GM18508 (cell line): ENCODE results near the gene FAM177B.

ENCODE experiments used
- ATAC-seq: cut with Tn5 transposase; IDR thresholded peaks from one replicate; pipeline ENCODE4 v1.9.1; 2021; ENCODE audit warnings: moderate number of reproducible peaks; ENCODE audit not compliant: insufficient read depth, unreplicated experiment

The FAM177B gene

DNA sequence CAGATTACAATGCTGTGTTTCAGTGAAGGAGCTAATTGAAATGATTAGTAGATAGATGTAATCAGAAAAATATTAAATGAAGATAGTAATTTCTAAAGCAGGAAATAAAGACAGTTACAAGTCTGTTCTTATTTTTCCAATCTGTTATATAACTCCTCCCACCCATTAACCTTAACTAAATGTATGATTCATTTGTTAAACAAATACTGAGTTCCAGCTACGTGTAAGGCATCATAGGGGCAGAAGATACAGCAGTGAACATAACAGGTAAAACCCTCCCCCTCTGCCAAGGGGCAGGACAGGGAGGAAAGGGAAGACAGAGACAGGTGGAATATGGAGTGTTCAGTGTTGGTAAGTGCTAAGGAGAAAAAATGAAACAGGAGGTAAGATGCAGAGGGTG is at the start of gene FAM177B:
TSS of gene FAM177B (plus strand) at position 231 of the 400 bp plus-strand sequence. CDS start 9,344 bp downstream, outside the sequence.
- ATAC-seq: no peak

DNA sequence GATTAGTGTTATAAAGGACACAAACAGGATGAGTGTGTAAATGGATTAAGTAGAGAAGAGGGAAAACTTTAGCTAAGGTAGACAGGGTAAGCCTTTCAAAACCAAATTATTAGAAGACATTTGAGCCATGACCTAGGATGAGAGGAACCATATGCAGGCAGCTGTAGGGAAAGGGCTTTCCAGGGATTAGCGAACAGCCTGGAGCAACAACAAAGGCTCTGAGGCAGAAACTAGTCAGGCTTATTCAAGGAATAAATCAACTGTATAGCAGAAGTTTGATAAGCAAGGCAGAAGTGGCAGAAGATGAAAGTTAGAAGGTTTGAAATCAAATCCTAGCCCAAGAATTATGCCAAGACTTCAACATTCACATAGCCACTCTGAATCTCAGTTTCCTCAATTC is 46.0 kb upstream of the FAM177B start:
- ATAC-seq: no peak

DNA sequence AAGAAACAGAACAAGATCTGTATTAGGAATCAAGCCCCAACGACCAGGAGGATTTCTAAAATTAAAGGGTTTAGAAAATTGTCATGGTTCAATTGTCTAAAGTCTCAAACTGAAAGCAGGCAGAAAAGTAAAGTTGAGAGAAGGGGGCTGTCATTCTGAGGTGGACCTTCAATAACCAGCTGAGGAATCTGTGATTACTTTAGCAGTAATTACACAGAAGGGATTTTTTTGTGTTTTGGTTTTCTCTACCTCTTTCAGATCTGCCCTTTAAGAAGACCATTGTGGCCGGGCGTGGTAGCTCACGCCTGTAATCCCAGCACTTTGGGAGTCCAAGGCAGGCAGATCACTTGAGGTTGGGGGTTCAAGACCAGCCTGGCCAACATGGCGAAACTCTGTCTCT is 42.1 kb upstream of the FAM177B start:
- no peak for ATAC-seq

DNA sequence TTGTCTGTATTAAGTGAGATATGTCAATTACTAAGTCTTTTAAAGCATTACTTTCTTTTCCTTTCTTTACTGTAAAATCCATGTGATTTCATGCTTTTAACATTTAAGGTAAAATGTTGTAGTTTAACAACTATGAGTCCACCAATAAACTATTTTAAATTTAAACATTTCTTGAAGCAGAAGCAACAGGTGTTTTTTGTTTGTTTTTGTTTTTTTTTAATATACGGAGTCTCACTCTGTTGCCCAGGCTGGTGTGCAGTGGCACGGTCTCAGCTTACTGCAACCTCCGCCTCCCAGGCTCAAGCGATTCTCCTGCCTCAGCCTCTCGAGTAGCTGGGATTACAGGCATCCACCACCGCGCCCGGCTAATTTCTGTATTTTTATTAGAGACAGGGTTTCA is 40.3 kb upstream of the FAM177B start:
- ATAC-seq: no peak

DNA sequence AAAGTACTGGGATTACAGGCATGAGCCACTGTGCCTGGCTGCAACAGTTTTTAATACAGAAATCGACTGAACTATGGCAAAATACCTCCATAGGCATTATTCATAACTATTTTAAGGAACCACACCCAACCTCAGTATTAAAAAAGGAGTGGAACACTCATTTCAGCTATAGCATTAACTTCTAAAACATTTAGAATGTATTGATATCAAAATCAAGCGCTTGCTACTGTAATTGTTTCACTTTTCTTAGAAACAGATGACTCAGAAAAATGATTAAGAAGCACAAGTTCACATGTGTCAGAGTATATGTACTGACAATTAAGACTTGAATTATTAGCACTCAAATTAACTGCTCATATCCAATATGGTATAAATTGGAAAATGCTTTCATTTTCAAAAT is 39.8 kb upstream of the FAM177B start:
- no peak for ATAC-seq

DNA sequence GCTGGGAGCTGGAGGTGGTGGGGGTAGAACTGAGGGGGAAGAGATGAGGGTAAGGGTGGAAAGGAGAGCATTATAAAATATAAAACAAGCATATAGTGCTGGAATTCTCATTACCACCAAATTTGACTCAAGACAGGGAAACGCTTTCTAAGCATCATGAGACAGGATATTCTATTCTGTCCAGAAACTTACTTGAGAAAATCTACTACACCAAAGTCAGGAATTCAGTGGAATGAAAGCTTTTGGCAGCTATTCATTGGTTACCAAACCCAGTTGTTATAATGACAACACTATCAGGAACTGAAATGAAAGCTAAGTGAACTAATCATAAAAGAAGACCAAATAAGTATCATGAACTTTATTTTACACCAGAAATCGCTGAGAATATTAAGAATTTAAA is 39.2 kb upstream of the FAM177B start:
- ATAC-seq: no peak

DNA sequence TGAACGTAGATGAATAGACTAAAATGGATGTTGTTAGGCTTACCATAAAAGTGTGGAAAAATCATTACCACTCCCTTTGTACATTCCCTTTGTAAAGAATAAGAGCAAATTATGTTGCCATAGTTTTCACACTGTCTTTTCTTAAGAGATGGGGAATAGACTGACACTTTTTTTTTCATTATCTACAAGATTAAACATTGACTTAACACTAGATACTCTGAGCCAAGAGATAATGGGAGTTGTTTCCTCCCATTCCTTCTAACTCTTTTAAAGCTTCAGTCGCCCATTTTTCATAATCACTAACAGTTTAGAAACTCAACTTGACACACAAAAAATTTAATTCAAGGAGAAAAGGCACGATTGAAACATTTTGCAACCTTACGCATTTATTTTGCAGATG is 34.8 kb upstream of the FAM177B start:
- ATAC-seq: no peak

DNA sequence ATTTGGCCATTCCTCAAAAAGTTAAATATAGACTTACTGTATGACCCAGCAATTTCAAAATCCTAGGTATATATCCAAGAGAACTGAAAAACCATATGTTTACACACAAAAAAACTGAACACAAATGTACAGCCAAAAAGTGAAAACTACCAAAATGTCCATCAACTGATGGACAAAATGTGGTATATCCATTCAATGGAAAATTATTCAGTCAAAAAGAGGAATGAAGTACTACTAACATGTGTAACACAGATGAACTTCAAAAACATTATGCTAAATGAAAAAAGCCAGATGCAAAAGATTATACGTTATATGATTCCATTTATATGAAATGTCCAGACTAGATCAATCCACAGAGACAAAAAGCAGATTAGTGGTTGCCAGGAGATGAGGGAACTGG is 32.7 kb upstream of the FAM177B start:
- ATAC-seq: no peak

DNA sequence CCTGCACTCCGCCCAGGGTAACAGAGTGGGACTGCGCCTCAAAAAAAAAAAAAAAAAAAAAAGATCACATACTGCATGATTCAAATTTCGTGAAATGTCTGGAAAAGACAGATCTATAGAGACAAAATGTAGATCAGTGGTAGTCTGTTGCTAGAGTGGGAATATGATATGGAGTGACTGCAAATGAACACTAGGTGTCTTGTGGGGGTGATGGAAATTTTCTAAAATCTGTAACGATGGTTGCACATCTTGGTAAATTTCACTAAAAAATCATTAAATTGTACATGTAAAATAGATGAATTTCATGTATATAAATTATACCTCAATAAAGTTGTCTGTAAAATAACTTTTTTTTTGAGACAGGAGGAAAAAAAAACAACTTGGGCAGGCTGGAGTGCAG is 30.2 kb upstream of the FAM177B start:
- no peak for ATAC-seq

DNA sequence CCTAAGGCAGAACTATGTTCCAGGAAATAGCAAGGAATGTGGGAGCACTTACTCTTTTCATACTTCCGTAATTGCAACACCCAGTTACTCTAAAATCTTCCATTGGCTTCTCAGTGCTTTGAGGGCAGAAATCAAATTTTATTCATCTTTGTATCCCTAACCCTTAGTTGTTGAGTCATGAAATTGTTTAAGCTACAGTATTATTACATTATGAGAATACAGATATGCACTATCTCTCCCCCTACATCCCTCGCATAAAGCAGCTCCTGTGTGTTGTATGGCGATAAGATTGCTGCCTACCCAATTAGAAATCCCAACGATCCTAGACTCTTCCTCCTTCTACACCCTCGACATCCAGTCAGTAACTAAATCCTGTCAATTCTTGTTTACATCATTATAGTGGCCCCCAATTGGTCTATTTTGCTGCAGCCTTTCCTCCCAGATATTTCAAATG is 27.3 kb upstream of the FAM177B start:
- no peak for ATAC-seq

DNA sequence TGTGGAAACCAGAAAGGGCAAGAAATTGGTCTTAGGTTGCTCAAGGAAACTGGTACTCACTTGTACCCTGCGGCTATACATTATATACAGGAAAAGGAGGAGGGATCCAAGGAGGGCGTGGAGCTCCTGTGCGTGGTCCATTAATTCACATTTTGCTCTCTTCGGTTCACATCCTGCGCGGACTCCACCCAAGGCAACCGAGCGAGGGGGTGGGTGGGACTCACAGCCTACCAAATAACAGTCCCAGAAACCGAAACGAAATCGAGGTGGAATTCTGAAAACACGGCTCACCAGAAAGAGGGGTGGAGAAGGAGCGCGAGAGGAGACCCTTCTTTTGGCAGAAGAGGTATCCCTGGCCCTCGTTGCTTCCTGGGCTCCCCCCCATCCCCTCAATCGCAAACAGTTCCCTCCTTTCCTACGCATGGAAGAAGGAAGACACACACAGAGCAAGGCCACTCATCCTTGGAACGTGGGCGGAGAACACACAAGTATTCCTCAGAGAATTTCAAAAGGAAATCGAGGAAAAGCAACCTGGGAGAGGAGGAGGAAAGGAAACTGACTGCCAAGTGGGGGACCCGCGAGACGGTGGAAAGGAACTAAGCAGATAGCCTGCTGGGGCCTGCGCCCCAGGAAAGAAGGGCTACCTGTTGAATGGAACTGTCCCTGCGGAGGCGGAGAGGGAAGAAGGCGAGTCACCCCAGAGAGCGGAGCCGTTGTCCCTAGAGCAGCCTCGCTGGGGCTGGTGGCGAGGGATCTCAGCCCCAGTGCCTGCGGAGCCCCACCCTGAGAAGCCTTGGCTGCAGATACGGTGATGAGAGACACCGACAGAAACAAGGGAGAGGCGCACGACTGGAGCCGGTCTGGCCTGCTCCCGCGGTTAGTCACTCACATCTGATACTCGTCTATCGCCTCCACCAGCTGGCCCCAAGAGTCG is 25.4 kb upstream of the FAM177B start:
- ATAC-seq: peak; percentile 20

DNA sequence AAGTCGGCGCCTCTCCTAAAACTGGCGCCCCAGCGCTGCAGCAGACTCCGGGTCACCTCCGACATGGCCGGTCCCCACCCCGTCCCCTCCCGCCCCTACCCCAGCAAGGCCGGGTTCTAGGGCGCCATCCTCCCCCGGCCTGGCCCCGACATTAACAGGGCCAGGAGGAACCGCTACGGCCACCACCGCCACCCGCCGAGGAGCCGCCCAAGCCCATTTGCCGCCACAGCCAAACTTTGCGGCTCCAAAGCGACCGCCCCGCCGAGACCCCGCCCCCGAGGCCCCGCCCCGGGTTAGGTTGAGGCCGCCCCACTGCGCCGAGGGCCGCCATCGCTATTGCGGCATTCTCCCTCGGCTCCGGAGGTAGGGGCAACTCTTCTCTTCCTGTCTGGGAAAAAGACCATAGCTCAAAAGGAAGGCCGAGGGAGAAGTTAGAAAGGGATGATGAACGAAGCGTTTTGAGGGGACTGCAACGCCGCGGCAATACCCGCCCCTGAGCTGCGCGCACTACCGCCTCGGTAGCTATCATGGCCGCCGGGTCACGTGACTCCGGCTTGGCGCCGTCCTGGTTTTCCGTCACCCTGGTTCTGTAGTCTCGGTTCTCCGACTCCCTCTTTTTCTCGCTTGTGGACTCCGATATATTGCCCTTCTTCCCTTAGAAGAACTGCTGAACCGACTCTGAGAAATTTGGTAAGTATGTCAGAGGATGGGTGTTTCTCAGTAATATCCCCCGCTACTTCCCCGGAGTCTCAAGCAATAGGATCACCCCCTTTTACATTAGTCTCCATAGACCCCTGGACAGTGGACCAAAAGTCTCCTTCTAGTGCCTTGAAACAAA is 24.5 kb upstream of the FAM177B start, which contains the start of the genes AIDA and BROX:
TSS of gene AIDA (minus strand) at position 239 of the 838 bp plus-strand sequence. CDS start at position 65, 174 bp downstream.
TSS of gene BROX (plus strand) at position 312 of the 838 bp plus-strand sequence. CDS start 3,136 bp downstream, outside the sequence.
- ATAC-seq: peak; percentile 39

DNA sequence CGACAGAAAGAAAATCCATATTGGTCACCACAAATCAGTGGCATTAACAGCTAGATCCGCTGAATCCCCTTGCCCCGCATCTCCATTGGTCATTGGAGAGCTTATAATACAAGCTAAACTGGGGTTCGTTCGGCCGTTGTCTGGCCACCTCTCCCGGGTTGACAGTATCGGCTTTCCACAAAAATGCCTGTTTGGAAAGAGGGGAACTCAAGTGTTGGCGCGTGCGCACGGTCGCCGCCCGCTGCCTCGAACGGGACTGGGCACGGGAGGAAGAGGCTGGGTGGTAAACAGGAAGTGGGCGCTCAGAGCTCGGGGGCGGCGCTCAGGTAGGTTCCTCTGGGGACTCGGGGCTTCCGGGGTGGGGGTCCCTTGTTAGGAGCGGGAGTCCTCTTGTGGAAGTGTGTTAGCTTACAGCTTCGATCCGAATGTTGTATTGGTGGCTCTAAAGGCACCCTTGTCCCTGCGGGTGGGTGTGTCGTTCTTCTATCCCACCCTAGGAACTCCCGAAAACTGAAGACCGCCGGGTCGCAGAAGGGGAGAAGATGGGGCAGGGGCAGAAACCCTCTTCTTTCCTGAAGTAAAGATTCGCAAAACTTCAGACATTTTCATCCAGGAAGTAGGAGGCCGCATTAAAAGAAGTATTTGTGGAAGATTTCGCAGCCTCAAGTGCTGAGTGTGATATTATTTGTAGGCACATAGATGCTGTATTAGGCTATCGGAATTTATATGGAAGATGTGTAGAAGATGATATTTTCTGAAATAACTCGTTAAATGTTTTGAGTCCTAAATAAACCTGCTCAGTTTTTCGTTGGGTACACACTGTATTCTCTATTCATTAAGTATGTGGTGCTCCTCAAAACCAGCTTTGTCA is 23.7 kb upstream of the FAM177B start:
- peak; percentile 38 for ATAC-seq

DNA sequence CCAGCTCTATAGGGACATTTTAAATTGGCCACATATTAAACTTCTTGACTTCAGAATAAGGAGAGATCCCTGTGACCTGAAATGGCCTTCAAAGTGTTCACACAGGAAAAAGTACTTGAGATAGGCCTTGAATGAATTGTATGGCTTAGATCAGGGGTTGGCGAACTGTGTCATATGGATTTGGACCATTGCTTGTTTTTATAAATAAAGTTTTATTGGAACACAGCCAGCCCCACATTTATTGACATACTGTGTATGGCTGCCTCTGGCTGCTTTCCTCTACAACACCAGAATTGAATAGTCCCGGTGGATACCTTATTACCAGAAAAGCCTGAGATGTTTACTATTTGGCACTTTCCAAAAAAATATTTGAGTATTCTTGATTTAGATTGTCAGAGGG is 20.6 kb upstream of the FAM177B start:
- ATAC-seq: no peak

DNA sequence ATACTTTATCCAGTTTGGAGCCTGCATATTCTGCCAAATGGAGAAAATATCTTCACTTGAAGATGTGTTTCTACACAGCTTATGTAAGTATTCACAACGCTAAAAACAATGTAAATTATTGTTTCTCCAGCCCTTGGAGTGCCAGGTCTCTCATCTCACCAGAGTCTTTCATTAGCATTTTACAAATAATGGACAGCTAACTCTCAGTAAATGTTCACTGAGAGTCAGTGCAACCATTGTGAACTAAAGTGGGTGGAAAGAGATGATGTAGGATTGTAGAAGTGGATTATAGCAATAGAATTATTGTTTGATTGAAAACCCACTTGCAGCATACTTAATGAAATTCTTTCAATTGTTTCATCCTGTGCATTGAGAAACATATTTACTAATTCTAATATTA is 8.3 kb upstream of the FAM177B start:
- ATAC-seq: no peak

DNA sequence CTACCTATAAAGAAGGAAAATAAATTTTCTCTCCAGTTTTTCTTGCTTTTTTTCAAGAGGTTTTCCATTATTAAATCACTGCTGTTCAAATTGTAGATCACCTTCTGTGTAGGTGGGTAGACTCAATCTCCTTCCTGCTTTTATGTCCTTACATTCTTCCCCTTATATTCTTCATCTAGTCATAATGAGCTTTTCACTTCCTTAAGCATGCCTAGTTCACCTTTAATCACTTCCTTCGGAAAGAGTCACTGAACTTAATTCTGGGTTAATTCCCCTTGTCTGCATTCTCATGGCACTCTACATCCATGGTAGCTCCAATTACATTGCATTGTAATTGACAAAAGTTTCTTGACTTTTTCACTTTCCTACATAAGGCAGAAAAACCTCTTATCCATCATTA is 6.1 kb upstream of the FAM177B start:
- no peak for ATAC-seq

DNA sequence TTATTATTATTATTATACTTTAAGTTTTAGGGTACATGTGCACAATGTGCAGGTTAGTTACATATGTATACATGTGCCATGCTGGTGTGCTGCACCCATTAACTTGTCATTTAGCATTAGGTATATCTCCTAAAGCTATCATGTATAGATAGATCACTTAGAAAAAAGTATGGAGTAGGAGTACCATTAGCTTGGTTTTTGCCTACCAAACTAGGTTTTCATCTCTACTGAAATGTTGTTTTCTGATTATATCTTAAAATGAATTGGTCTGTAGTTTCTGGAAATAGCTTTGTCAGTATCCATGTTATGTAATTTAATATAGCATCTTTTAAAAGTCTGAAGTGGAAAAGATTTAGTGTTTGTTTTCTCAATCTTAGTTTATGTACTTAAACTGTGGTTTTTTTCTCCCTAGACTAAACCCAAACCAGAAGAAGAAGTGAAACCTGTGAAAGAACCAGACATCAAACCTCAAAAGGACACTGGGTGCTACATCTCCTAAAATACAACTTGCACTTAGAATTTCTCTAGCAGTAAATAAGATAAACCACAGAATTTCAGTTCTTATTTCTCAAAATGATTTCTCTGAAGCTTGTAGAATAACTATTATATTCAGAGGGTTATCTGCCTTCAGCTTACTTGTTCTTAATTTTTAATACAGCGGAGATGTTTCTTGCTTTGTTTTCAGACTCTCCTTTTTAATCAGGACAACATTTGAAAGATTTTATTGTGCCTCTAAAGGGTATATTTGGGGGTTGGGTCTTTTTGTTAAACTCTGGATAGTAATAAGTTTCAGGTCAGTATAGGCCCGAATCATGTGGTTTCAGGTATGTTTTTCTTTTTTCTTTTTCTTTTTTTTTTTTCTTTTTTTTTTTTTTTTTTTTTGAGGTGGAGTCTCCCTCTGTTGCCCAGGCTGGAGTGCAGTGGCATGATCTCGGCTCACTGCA is 4.5 kb upstream of the FAM177B start:
- peak; percentile 94 for ATAC-seq

DNA sequence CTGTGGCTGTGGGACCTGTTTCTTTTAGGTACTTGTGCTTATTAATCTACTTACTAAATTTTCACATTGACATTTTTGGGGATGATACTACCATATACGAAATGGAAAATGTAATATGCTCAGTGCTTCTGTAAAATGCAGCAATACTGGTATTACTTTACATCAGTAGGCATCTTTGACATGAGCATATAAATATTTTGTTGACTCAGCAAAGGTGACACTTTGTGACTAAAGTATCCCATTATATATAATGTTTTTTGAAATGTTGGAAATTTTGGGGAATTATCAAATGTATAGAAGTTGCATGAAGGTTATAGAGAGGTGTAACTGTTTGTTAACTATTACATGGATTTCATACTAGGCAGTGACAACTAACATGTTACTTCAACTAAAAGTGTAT is 2.3 kb upstream of the FAM177B start:
- no peak for ATAC-seq

DNA sequence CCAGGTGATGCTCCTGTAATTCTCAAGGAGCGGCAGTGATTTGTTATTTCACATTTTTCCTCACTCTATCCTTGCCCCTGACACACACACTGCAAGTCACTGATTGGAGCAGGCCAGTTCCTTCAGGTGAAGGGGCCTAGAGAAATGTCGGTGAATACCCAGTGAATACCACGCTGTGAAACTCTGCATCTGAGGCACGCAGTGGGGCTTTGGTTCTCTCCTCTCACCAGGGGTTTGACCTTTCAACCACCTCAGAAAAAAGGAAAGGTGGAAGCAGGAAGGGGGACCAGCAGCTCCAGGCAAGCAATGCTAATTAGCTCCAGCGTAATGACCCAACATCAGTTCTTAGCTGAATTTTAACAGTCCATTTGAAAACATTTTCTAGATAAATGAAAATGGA is 532 bp upstream of the FAM177B start:
- no peak for ATAC-seq
